B cell (primary cell): Measurements from ENCODE around the gene USP22. TPM values are rescaled to one million over a fixed set of nuclear protein-coding genes. Genes with fewer than 3 reads are reported as not detected.

ENCODE experiments used
- ATAC-seq: fragments of 200-7000 bp; cut with Tn5 transposase; one replicate; pipeline ENCODE4 v1.10.0; 2021; ENCODE audit warnings: low read depth, mild to moderate bottlenecking, moderate number of reproducible peaks, moderate library complexity
- CTCF ChIA-PET: fragments of 350-600 bp; sonication (Branson Sonifier 250); formaldehyde crosslinking; loops from one replicate; lab custom pipeline; 2021; ENCODE audit warnings: antibody characterized with exemption, inconsistent platforms; lab: Charles Lee
- POLR2A ChIA-PET: fragments of 350-600 bp; sonication (Branson Sonifier 250); formaldehyde crosslinking; loops from one replicate; lab custom pipeline; 2021; ENCODE audit warnings: antibody characterized with exemption; lab: Charles Lee
- DNase-seq: peaks from one replicate; pipeline ENCODE4 v3.0.0; 2013
- H2AFZ ChIP-seq: 2 replicates; pipeline ENCODE4 v1.6.1; 2012; ENCODE audit warnings: mild to moderate bottlenecking, low read depth, low read length; ENCODE audit not compliant: insufficient read depth, poor library complexity, severe bottlenecking
- H3K27ac ChIP-seq, 2 donors: 1 replicate in 1 of 2; 2 replicates in 1 of 2; pipeline ENCODE4 v1.5.1; 2012 to 2013; ENCODE audit warnings: low read length in 2 of 2, mild to moderate bottlenecking in 2 of 2, moderate library complexity in 1 of 2
- H3K27me3 ChIP-seq, 4 experiments: fragments of 200-600 bp in 1 of 4; sonication (generic) in 1 of 4; replicated peaks in 1 of 4; 1 replicate in 2 of 4; 2 replicates in 2 of 4; pipeline versions ENCODE4 v1.6.1 to v1.7.0; 2013 to 2016; ENCODE audit warnings: low read length in 3 of 4, mild to moderate bottlenecking in 2 of 4, mixed read lengths in 1 of 4, moderate library complexity in 1 of 4; ENCODE audit not compliant: insufficient read depth in 4 of 4, control insufficient read depth in 3 of 4; ENCODE audit errors: control extremely low read depth in 1 of 4
- H3K36me3 ChIP-seq, 2 experiments: replicated peaks in 1 of 2; 1 replicate in 1 of 2; 2 replicates in 1 of 2; pipeline versions ENCODE4 v1.6.1 to v1.7.1; 2013; ENCODE audit warnings: low read length in 1 of 2; ENCODE audit not compliant: insufficient read depth in 2 of 2, control insufficient read depth in 1 of 2; ENCODE audit errors: control extremely low read depth in 1 of 2, extremely low read depth in 1 of 2
- H3K4me1 ChIP-seq, 2 donors: fragments of 200-600 bp in 1 of 2; sonication (generic) in 1 of 2; 1 replicate in 1 of 2; 2 replicates in 1 of 2; pipeline versions ENCODE4 v1.5.1 to v1.6.1; 2013 to 2017; ENCODE audit warnings: low read length in 2 of 2; ENCODE audit not compliant: control insufficient read depth in 2 of 2, insufficient read depth in 2 of 2
- H3K4me2 ChIP-seq: replicated peaks from 2 replicates; pipeline ENCODE3; 2012; ENCODE audit warnings: mild to moderate bottlenecking, low read depth, low read length; ENCODE audit not compliant: poor library complexity, severe bottlenecking
- H3K4me3 ChIP-seq, 5 experiments: fragments of 200-600 bp in 1 of 5; sonication (generic) in 1 of 5; 1 replicate in 3 of 5; 2 replicates in 2 of 5; pipeline versions ENCODE4 v1.5.1 to v1.7.0; 2011 to 2016; ENCODE audit warnings: low read length in 4 of 5, mild to moderate bottlenecking in 4 of 5, low read depth in 2 of 5, control low read depth in 1 of 5, moderate library complexity in 1 of 5; ENCODE audit not compliant: insufficient read depth in 1 of 5; ENCODE audit errors: control extremely low read depth in 1 of 5, extremely low read depth in 1 of 5
- H3K79me2 ChIP-seq: fragments of 200-600 bp; sonication (generic); one replicate; pipeline ENCODE4 v1.6.0; 2016; ENCODE audit warnings: low read length; ENCODE audit not compliant: control insufficient read depth, insufficient read depth
- H3K9ac ChIP-seq: fragments of 200-600 bp; sonication (generic); 2 replicates; pipeline ENCODE4 v1.6.1; 2017; ENCODE audit warnings: mild to moderate bottlenecking, low read length, moderate library complexity
- H3K9me3 ChIP-seq, 3 donors: one replicate each; pipeline versions ENCODE4 v1.6.1 to v1.7.1; 2013; ENCODE audit warnings: low read length in 2 of 3; ENCODE audit not compliant: control insufficient read depth in 2 of 3, insufficient read depth in 1 of 3; ENCODE audit errors: control extremely low read depth in 1 of 3
- H4K20me1 ChIP-seq: 2 replicates; pipeline ENCODE4 v1.6.0; 2012; ENCODE audit warnings: mild to moderate bottlenecking, low read length; ENCODE audit not compliant: insufficient read depth, control insufficient read depth, poor library complexity, severe bottlenecking
- H3K27ac Mint-ChIP-seq: one replicate; pipeline ENCODE4 v1.8.0; 2021; ENCODE audit warnings: mixed read lengths
- H3K27me3 Mint-ChIP-seq: one replicate; pipeline ENCODE4 v1.8.0; 2021; ENCODE audit warnings: mixed read lengths
- H3K4me1 Mint-ChIP-seq: one replicate; pipeline ENCODE4 v1.8.0; 2021; ENCODE audit warnings: mixed read lengths
- H3K4me3 Mint-ChIP-seq: one replicate; pipeline ENCODE4 v1.8.0; 2021; ENCODE audit warnings: mixed read lengths
- H3K9me3 Mint-ChIP-seq: one replicate; pipeline ENCODE4 v1.8.0; 2022; ENCODE audit warnings: mixed read lengths; ENCODE audit not compliant: insufficient read depth
- EZH2 ChIP-seq: IDR thresholded peaks from 2 replicates; pipeline ENCODE4 v1.6.1; 2012; ENCODE audit warnings: borderline replicate concordance, low read depth, mild to moderate bottlenecking, moderate library complexity, low read length; ENCODE audit not compliant: insufficient read depth, poor library complexity, severe bottlenecking
- WGBS: methylation state at CpG from one replicate; pipeline ENCODE4 v1.1.5; 2013; ENCODE audit warnings: missing lambda C conversion rate; ENCODE audit not compliant: insufficient coverage; 5-methylcytosine and 5-hydroxymethylcytosine counted together
- intact Hi-C: fragments of 100-400 bp; cut with micrococcal nuclease; formaldehyde crosslinking; loops from one replicate; pipeline ENCODE4 v1.10.0; 2022
- polyA plus RNA-seq: library from polyadenylated mRNA; depleted of rRNA; stranded (reverse); fragments of >200 nt; gene quantifications from 2 replicates; pipeline ENCODE4 v1.2.3, GENCODE V29; 2012
- total RNA-seq, 2 donors: library from RNA; stranded (reverse); fragments of 120-200 nt in 1 of 2; gene quantifications; 1 replicate in 1 of 2; 2 replicates in 1 of 2; pipeline versions ENCODE4 v1.2.3 to v1.2.4, GENCODE V29; 2013 to 2022
- TF ChIP-seq, protein P1 (sequence below): fragments of 200-600 bp; IDR thresholded peaks from one replicate; pipeline ENCODE4 v1.8.0; 2022; ENCODE audit warnings: antibody characterized with exemption, mild to moderate bottlenecking

The USP22 gene
- total and polyA plus RNA-seq, 2 donors (not counting 1 experiment from before 2014, with no cell fraction given), result 74.3 to 167 TPM

DNA sequence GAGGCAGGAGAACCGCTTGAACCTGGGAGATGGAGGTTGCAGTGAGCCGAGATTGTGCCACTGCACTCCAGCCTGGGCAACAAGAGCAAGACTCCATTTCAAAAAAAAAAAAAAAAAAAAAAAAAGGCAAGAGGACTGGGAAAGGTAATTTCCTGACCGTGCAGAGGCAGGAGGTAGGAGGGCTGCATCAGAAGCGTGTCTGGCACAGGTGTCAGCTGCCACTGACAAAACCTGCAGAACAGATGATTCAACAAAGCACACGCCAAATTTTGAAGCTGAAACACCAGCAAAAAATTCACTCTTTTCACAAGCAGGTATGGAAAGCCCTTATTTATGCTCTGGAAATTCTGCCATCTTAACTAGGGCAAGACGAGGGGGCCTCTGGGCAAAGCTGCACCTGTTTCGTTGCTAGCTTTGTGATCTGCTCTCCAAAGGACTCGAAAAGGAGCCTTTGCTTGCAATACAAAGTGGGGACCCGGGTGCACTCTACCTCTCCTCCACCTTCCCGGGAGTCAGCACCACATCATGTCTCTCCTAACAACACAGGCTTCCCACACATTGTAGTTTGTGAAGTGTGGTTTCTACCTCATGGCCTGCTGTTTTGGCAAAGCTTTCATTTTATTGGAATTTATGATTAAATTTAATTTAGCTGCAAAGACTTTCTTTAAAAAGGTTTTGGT, 33.7 kb downstream of the USP22 start:
- Histone ChIP-seq H3K4me3 (no peak overlapping the region), H3K27ac (no peak overlapping the region), H3K4me1 (no peaks in the 10 kb centered on the region), H3K27me3 (no peaks in the 10 kb centered on the region), H3K4me2 (no peak overlapping the region), H3K36me3 (peaks cover 2 to 93% of the 10 kb centered on the region in 2 experiments), H3K79me2 (peaks cover 81% of the 10 kb centered on the region), H3K9me3 (no peaks in the 10 kb centered on the region), H4K20me1 (peaks cover 88% of the 10 kb centered on the region), H3K9ac (no peak overlapping the region), H2AFZ (no peak overlapping the region)
- Mint-ChIP-seq H3K27ac (no peak overlapping the region), H3K9me3 (no peaks in the 10 kb centered on the region), H3K27me3 (no peaks in the 10 kb centered on the region), H3K4me1 (peaks cover 2% of the 10 kb centered on the region), H3K4me3 (no peak overlapping the region)
- POLR2A ChIA-PET, result no interaction called here
- intact Hi-C loops, result no loop called here
- DNase-seq (no peak), ATAC-seq (no peak)
- no peak for TF ChIP-seq EZH2
- TF ChIP-seq, protein P1, sequence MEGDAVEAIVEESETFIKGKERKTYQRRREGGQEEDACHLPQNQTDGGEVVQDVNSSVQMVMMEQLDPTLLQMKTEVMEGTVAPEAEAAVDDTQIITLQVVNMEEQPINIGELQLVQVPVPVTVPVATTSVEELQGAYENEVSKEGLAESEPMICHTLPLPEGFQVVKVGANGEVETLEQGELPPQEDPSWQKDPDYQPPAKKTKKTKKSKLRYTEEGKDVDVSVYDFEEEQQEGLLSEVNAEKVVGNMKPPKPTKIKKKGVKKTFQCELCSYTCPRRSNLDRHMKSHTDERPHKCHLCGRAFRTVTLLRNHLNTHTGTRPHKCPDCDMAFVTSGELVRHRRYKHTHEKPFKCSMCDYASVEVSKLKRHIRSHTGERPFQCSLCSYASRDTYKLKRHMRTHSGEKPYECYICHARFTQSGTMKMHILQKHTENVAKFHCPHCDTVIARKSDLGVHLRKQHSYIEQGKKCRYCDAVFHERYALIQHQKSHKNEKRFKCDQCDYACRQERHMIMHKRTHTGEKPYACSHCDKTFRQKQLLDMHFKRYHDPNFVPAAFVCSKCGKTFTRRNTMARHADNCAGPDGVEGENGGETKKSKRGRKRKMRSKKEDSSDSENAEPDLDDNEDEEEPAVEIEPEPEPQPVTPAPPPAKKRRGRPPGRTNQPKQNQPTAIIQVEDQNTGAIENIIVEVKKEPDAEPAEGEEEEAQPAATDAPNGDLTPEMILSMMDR, result no peak
- CTCF ChIA-PET, result no interaction called here
- WGBS, result 100% methylated on average over 7 of the region's 10 CpGs

DNA sequence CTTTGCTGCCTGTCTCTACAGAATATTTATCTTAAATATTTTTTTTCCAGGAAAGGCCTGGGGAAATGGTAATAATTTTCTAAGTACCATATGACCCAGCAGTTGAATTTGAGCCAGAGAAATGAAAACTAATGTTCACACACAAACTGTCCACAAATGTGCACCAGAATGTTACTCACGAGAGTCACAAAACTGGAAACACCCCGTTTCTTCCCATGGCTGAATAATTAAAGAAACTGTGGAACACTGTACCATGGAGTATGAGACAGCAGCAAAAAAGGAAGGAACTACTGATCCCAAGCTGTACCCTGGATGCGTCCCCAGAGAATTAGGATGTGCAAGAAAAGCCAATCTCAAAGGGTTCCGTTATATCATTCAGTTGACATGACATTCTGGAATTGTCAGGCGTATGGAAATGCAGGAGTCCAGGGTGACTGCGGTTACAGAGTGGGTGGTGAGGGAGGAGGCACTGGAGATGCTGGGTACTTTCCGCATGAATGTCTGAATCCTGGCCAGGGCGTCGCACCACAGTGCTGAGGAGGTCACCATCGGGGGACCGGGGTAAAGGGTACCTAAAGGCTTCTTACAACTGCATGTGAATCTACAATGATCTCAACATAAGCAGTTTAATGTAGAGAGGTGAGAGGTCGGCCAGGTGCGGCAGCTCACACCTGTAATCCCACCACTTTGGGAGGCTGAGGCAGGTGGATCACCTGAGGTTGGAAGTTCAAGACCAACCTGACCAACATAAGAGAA, 34.5 kb downstream of the USP22 start:
- peaks cover 88% of the 10 kb centered on the region for H4K20me1 ChIP-seq
- TF ChIP-seq, protein P1, result no peak
- no peak for TF ChIP-seq EZH2
- H3K9me3 ChIP-seq, result no peaks in the 10 kb centered on the region
- no peaks in the 10 kb centered on the region for H3K9me3 Mint-ChIP-seq
- peaks cover 2% of the 10 kb centered on the region for H3K4me1 Mint-ChIP-seq
- no peaks in the 10 kb centered on the region for H3K27me3 ChIP-seq
- peaks cover 74% of the 10 kb centered on the region for H3K79me2 ChIP-seq
- peaks cover 2 to 95% of the 10 kb centered on the region in 2 experiments for H3K36me3 ChIP-seq
- no peak overlapping the region for H3K4me3 ChIP-seq
- no peak overlapping the region for H3K4me2 ChIP-seq
- CTCF ChIA-PET, result interaction anchor here (1.1 kb wide), 1 partner anchor 8 kb away, joined by 3 read pairs; no protein-coding TSS in a partner anchor
- no peak overlapping the region for H3K9ac ChIP-seq
- no peak overlapping the region for H2AFZ ChIP-seq
- no peaks in the 10 kb centered on the region for H3K4me1 ChIP-seq
- 75% methylated on average over 6 of the region's 13 CpGs for WGBS
- no peak overlapping the region for H3K4me3 Mint-ChIP-seq
- ATAC-seq, result no peak
- DNase-seq, result no peak
- H3K27ac ChIP-seq, result no peak overlapping the region
- POLR2A ChIA-PET, result no interaction called here
- no peak overlapping the region for H3K27ac Mint-ChIP-seq
- no peaks in the 10 kb centered on the region for H3K27me3 Mint-ChIP-seq
- intact Hi-C loops, result no loop called here
